GM18526 (cell line): ENCODE data around the gene HOXC6.

ENCODE experiments used
- POLR2A ChIP-seq: IDR thresholded peaks from 3 replicates; pipeline ENCODE4 v1.6.1; 2011; ENCODE audit not compliant: insufficient read length; ENCODE audit errors: extremely low read depth

The HOXC6 gene

GRCh38 chr12:54004841-54005530 lies 23.3 kb upstream of the HOXC6 start:
- TF ChIP-seq POLR2A, result no peak

- TF ChIP-seq POLR2A, result no peak
Measured at GRCh38 chr12:54005531-54005852, 22.7 kb upstream of the HOXC6 start.

DNA sequence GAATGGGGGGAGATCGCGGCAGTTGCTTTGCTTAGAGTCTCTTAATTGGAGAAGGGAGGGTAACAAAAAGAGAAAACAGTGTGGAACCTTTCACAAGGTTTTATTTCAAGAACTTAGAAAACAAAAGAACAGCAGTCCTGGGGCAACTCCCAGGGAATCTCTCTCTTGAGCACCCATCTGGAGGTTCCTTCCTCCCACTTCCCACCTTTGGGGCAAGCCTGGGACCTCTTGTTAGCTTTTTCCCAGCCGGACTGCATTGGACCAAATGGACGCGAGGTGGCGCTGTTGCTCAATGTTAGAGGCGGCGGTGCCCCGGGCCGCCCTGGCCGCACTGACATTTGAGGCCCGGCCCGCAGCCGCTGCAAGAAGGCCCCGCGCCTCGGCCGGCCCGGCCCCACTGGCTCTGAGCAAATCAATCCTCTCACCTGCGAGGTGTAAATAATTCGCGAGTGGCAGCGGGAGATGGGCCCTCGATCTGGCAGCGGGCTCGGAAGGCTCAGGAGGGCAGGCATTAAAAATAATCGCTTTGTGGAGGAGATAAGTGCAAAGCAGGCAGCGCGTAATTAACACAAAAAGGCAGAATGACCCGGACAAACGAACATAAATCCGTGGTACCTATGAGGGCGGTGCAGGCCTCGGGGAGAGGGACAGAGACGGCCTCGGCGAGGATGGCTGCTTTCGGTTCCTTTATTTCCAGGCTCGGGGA lies 22.2 kb upstream of the HOXC6 start:
- TF ChIP-seq POLR2A, result no peak

DNA sequence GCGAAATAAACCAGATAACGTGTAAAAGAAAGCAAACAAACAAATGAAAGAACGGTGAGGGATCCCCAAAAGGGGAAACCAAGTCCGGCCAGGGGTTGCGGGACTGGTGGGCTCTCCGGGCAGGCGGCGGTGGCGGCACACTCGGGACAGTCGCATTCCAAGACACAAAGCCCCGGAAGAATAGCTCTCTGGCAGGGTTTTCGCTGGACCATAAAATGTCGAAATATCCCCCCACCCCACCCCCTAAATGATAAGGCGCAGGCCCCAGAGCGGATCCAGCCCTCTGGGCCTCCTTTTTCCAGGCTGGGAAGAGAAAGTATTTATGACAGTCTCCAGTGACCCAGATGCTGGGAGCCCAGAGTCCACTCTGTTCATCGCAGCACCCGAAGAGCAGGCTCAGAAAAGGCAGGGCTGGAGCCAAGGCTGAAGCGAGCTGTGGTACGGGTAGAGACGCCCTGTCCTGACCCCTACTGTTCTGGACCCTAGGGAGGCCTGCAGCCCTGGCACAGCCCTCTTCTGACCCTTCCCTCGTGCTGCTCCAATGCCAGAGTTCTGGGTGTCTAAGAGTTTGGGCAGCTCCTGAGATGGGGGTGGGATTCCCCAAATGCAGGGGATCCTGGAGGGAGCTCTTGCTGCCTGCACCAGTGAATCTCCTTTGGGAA lies 21.6 kb upstream of the HOXC6 start:
- TF ChIP-seq POLR2A, result no peak

DNA sequence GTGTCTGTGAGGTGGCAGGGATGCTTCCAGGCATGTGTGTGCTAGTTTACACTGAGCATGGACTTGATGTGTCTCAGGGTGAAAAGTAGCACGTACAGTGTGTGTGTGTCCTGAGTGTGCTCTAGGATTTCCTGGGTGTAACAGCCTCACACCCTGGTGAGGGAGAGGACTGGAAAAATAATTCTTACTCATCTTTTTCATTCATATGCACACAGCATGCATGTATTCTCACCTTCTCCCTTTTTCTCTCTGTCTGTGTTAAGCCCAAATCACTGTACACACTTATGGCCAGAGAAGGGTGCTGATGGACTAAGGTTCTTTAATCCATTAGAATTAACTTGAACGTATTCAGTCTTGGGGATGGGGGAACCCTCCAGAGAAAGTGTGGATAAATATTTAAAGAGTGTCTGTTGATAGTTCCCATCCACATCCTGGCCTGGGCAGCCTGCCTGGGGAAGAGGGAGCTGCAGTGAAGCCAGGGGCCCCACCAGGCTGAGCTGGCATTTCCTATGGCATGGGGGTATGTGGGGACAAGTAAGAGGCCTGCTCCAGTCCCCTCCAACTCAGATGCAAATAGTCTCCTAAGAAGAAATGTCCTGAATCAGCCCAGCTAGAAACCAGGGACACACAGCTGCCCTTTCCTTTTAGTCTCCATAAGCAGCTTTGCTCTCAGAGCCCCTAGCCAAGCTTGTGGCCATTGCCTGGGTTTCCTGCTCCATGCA lies 20.5 kb upstream of the HOXC6 start:
- no peak for TF ChIP-seq POLR2A

DNA sequence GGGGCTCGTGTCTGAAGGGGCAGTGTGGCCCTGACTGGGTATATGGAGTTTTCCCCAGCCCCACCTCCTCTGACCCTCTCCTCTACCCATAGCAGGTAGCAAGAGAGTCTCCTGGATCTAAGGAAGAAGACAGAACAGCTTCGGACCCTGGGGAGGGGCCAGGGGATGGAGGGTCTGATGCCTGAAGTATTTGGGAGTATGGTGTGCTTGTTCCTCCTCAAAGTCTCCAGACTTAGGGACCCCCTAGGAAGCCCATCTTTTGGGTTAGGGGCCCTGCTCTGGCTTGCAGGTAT lies 20.0 kb upstream of the HOXC6 start:
- TF ChIP-seq POLR2A, result no peak

DNA sequence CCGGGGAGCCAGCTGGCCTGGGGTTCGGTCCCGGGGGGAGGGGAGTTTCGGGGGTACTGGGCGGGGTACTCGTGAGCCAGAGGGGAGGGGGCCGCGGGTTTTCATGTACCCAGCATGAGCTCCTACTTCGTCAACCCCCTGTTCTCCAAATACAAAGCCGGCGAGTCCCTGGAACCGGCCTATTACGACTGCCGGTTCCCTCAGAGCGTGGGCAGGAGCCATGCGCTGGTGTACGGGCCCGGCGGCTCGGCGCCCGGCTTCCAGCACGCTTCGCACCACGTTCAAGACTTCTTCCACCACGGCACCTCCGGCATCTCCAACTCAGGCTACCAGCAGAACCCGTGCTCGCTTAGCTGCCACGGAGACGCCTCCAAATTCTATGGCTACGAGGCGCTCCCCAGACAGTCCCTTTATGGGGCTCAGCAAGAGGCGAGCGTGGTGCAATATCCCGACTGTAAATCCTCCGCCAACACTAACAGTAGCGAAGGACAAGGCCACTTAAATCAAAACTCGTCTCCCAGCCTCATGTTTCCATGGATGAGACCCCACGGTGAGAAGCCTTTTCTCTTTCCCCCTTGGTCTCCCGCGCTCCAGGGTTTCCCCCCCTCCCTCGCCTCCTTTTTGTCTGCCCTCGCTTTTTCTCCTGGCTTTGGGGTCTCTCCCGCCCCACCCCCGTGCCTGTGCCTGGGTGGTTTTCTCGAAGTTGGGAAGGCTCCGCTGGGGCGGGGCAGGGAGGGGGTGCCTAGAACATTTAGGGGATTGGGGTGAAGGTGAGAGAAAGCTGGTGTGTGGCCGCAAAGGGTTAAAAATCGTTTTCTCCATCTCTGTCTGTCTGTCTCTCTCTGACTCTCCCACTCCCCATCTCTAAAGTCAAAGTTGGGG lies 18.8 kb upstream of the HOXC6 start:
- no peak for TF ChIP-seq POLR2A

GRCh38 chr12:54010053-54010971 lies 17.9 kb upstream of the HOXC6 start:
- no peak for TF ChIP-seq POLR2A

DNA sequence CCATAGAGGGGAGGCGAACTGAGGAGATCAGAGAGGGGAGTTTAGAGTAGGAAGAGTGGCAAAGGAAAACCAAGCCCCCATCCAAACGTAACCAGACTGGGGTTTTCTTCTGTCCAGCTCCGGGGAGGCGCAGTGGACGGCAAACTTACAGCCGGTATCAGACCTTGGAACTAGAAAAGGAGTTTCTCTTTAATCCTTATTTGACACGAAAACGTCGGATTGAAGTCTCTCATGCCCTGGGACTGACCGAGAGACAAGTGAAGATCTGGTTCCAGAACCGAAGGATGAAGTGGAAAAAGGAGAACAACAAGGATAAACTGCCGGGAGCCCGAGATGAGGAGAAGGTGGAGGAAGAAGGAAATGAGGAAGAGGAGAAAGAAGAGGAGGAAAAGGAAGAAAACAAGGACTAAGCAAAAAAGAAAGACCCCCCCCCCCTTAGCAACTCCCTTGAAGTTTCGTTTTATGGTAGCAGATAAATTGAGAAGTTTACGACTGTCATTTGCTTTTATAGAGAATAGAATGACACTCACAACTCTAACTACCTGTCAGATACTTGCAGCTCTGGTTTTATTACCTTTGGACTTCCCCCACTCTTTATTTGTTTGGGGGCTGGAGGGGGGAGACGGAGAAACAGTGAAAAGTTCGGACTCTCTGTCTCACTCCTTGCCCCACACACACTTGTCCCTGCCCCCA lies 17.1 kb upstream of the HOXC6 start:
- TF ChIP-seq POLR2A, result no peak

- TF ChIP-seq POLR2A, result no peak
Measured at GRCh38 chr12:54011665-54012532, 16.3 kb upstream of the HOXC6 start.

- TF ChIP-seq POLR2A, result no peak
Measured at GRCh38 chr12:54012631-54013409, 15.4 kb upstream of the HOXC6 start.
